Right lobe of liver (tissue), 4 donors: ENCODE results near the gene GTF2IRD1.

Experiments used
- POLR2A ChIP-seq: fragments of 450-650 bp; IDR thresholded peaks from one replicate; pipeline ENCODE4 v1.6.1; 2017; ENCODE audit warnings: antibody characterized with exemption, mild to moderate bottlenecking
- TF ChIP-seq, protein P1 (sequence below), 4 donors: fragments of 200-600 bp in 3 of 4; fragments of 450-650 bp in 1 of 4; IDR thresholded peaks; one replicate each; pipeline versions ENCODE4 v1.5.1 to v1.8.0; 2016 to 2022; ENCODE audit warnings: antibody characterized with exemption in 4 of 4, mild to moderate bottlenecking in 2 of 4
- donor health status: DM: no; HTN: no; CAD: no.
- donor health status: DM: no; HTN: no; CAD: no.
- donor health status: DM: no; HTN: yes; CAD: no.

DNA sequence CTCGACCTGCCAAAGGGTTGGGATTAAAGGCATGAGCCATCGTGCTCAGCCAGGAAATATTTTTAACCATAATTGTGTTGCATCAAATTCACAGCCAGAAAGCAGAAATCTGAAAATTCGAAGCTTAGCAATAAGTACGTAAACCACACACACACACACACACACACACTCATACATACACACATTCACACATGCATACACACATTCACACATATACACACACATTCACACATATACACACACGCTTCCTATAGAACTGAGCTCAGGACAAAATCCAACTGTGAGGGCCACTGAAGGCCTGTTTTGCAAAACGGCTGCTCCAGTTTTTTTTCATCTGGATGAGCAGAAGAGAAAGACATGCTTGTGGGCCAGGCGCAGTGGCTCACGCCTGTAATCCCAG is 178.8 kb downstream of the GTF2IRD1 start:
- TF ChIP-seq, protein P1, sequence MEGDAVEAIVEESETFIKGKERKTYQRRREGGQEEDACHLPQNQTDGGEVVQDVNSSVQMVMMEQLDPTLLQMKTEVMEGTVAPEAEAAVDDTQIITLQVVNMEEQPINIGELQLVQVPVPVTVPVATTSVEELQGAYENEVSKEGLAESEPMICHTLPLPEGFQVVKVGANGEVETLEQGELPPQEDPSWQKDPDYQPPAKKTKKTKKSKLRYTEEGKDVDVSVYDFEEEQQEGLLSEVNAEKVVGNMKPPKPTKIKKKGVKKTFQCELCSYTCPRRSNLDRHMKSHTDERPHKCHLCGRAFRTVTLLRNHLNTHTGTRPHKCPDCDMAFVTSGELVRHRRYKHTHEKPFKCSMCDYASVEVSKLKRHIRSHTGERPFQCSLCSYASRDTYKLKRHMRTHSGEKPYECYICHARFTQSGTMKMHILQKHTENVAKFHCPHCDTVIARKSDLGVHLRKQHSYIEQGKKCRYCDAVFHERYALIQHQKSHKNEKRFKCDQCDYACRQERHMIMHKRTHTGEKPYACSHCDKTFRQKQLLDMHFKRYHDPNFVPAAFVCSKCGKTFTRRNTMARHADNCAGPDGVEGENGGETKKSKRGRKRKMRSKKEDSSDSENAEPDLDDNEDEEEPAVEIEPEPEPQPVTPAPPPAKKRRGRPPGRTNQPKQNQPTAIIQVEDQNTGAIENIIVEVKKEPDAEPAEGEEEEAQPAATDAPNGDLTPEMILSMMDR (IDR thresholded peaks at IDR 0.05) = no peak
- no peak for TF ChIP-seq POLR2A
